SH-SY5Y (cell line): ENCODE measurements around the gene TESMIN.

ENCODE experiments used
- GATA2 ChIP-seq: IDR thresholded peaks from 2 replicates; pipeline ENCODE4 v1.6.1; 2011; ENCODE audit warnings: mild to moderate bottlenecking, low read depth, low read length
- GATA3 ChIP-seq: IDR thresholded peaks from 2 replicates; pipeline ENCODE4 v1.6.1; 2011; ENCODE audit warnings: low read depth, mild to moderate bottlenecking, low read length, moderate library complexity

- TF ChIP-seq GATA3 = no peak
- no peak for TF ChIP-seq GATA2
These were observed 25.3 kb upstream of the TESMIN start for GRCh38 chr11:68776442-68777235.
